Measurements from ENCODE around the gene INSM1. TPM values are rescaled to one million over a fixed set of nuclear protein-coding genes. Genes with fewer than 3 reads are reported as not detected.

The INSM1 gene
- total RNA-seq, 4 donors from 2014 or later: 0.11 to 0.19 TPM; not detected in 2

DNA sequence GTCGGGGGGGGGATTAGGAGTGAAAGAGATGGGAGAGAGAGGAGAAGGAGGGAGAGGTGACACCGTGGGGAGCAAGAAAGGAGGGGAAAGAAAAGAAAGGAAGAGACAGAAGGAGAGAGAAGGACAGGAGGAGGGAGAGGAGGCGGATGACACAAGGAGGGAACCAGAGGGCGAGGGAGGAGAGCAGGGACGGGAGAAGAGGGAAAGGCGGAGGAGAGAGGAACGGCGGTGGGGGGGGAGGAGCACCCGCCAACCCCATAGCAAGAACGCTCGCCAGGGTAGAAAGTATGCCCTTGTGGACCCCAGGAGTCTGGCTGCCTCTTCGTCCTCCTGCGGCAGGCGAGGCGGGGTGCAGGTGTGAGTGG is 4.5 kb upstream of the INSM1 start:
- DNase-seq (ENCODE audit: low spot score in 2 of 2): no peak
- 4 to 10% methylated on average over 15 of the region's 15 CpGs for WGBS, 2 donors
- no peak overlapping the region for H3K4me3 ChIP-seq (ENCODE audit: low read depth, poor library complexity, severe bottlenecking)
- intact Hi-C loops (cut with DNase I; ENCODE audit: low total_unique reads): loop anchor here (10.0 kb wide), 1 partner anchor 211 kb away; no protein-coding TSS in a partner anchor
- TF ChIP-seq, protein P1, sequence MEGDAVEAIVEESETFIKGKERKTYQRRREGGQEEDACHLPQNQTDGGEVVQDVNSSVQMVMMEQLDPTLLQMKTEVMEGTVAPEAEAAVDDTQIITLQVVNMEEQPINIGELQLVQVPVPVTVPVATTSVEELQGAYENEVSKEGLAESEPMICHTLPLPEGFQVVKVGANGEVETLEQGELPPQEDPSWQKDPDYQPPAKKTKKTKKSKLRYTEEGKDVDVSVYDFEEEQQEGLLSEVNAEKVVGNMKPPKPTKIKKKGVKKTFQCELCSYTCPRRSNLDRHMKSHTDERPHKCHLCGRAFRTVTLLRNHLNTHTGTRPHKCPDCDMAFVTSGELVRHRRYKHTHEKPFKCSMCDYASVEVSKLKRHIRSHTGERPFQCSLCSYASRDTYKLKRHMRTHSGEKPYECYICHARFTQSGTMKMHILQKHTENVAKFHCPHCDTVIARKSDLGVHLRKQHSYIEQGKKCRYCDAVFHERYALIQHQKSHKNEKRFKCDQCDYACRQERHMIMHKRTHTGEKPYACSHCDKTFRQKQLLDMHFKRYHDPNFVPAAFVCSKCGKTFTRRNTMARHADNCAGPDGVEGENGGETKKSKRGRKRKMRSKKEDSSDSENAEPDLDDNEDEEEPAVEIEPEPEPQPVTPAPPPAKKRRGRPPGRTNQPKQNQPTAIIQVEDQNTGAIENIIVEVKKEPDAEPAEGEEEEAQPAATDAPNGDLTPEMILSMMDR (IDR thresholded peaks at IDR 0.05): no peak
- TF ChIP-seq POLR2A (IDR thresholded peaks at IDR 0.05): no peak

- intact Hi-C loops (cut with DNase I; ENCODE audit: low total_unique reads): loop anchor here (10.0 kb wide), 1 partner anchor 211 kb away; no protein-coding TSS in a partner anchor
Observed at GRCh38 chr20:20363799-20364592, 3.9 kb upstream of the INSM1 start.

GRCh38 chr20:20364593-20365479 is 3.1 kb upstream of the INSM1 start:
- WGBS, 2 donors: 6 to 10% methylated on average over 54 to 63 of the region's 70 CpGs
- no peak for DNase-seq (ENCODE audit: low spot score in 2 of 2)
- no peak overlapping the region for H3K4me3 ChIP-seq (ENCODE audit: low read depth, poor library complexity, severe bottlenecking)
- TF ChIP-seq, protein P1 (IDR thresholded peaks at IDR 0.05): no peak
- TF ChIP-seq POLR2A (IDR thresholded peaks at IDR 0.05): no peak
- intact Hi-C loops (cut with DNase I; ENCODE audit: low total_unique reads): loop anchor here (10.0 kb wide), 1 partner anchor 210 kb away; no protein-coding TSS in a partner anchor

More at GRCh38 chr20:20363799-20364592, 3.9 kb upstream of the INSM1 start:
- DNase-seq (ENCODE audit: low spot score in 2 of 2): no peak
- TF ChIP-seq, protein P1 (IDR thresholded peaks at IDR 0.05): no peak
- TF ChIP-seq POLR2A (IDR thresholded peaks at IDR 0.05): no peak
- no peak overlapping the region for H3K4me3 ChIP-seq (ENCODE audit: low read depth, poor library complexity, severe bottlenecking)
- WGBS, 2 donors: 2 to 3% methylated on average over 45 to 69 of the region's 70 CpGs

DNA sequence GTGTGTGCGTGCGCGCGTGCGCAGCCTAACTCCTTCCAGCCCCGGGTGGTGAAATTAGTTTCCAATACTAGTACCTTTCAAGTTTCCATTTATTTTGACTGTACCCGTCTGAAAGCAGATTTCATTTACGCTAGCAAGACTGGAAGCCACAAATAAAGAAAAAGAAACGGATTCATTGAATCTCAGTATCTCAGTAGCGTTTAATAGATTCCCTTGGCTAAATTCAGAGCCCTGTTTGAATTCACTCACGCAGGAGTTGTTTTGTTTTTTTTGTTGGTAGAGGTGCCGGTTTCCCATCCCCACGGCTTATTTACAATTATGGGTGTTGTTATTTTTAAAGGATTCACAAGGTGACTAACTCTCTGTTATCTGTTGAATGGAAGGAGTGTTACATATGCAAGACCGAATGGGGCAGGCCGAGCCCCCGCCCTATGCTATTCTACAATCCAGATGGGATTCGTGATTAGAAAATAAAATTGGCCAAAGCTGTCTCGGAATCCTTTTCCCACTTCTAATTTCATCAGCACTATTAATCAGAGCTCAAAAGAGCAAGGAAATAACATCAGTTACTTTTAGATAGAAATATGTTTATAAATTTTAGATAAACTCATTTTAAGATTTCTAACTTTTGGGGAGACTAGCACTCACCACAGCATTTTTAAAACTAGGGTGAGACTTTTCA is 2.3 kb upstream of the INSM1 start:
- TF ChIP-seq, protein P1 (IDR thresholded peaks at IDR 0.05): no peak
- TF ChIP-seq POLR2A (IDR thresholded peaks at IDR 0.05): no peak
- H3K4me3 ChIP-seq (ENCODE audit: low read depth, poor library complexity, severe bottlenecking): no peak overlapping the region
- 13% methylated on average over 18 of the region's 18 CpGs for WGBS, 2 donors
- no peak for DNase-seq (ENCODE audit: low spot score in 2 of 2)
- intact Hi-C loops (cut with DNase I; ENCODE audit: low total_unique reads): loop anchor here (10.0 kb wide), 1 partner anchor 209 kb away; no protein-coding TSS in a partner anchor

DNA sequence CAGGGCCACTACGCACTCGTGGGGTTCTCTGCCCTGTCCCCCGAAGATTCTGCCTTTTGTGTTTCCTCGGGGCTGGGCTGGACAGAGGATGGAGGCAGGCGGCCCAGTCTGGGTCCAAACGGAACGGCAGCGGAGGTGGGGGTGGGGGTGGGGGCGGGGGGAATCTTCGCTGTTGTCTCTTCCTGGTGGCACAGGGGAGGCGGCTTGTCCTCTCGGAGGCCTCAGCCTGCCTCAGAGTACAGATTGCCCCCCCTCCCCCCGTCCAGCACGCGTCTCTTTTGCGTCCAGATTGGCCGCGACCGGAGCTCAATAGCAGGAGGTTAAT is 1.4 kb upstream of the INSM1 start:
- DNase-seq (ENCODE audit: low spot score in 2 of 2): no peak
- intact Hi-C loops (cut with DNase I; ENCODE audit: low total_unique reads): loop anchor here (10.0 kb wide), 1 partner anchor 208 kb away; no protein-coding TSS in a partner anchor
- WGBS, 2 donors: 11 to 12% methylated on average over 12 to 14 of the region's 19 CpGs
- no peak overlapping the region for H3K4me3 ChIP-seq (ENCODE audit: low read depth, poor library complexity, severe bottlenecking)
- TF ChIP-seq POLR2A (IDR thresholded peaks at IDR 0.05): no peak
- TF ChIP-seq, protein P1 (IDR thresholded peaks at IDR 0.05): no peak
